Muscle layer of colon (tissue), 2 donors: ENCODE results near the gene BCL6.

Experiments used
- H3K27ac ChIP-seq: one replicate; pipeline ENCODE4 v1.7.0; 2013; ENCODE audit warnings: low read depth, mild to moderate bottlenecking, low read length, moderate library complexity
- H3K27me3 ChIP-seq, 2 donors: one replicate each; pipeline ENCODE4 v1.7.0; 2013; ENCODE audit warnings: low read length in 2 of 2, mild to moderate bottlenecking in 2 of 2; ENCODE audit not compliant: insufficient read depth in 2 of 2, control insufficient read depth in 1 of 2
- H3K36me3 ChIP-seq: one replicate; pipeline ENCODE4 v1.7.0; 2013; ENCODE audit warnings: mild to moderate bottlenecking, low read length; ENCODE audit not compliant: insufficient read depth
- H3K4me1 ChIP-seq: one replicate; pipeline ENCODE4 v1.7.0; 2013; ENCODE audit warnings: mild to moderate bottlenecking, low read length; ENCODE audit not compliant: insufficient read depth
- H3K4me3 ChIP-seq, 2 donors: one replicate each; pipeline ENCODE4 v1.7.0; 2013; ENCODE audit warnings: low read length in 2 of 2, low read depth in 1 of 2, mild to moderate bottlenecking in 1 of 2, moderate library complexity in 1 of 2
- H3K9ac ChIP-seq: one replicate; pipeline ENCODE4 v1.7.0; 2013; ENCODE audit warnings: low read length
- H3K9me3 ChIP-seq: one replicate; pipeline ENCODE4 v1.7.0; 2013; ENCODE audit warnings: mild to moderate bottlenecking, low read length
- donor health status: abdominal sarcoma.
- donor health status: Adenocarcinoma of cecum.

The BCL6 gene

GRCh38 chr3:187736418-187736871 is 8.8 kb downstream of the BCL6 start:
- H3K4me1 ChIP-seq: peaks cover 35% of the 10 kb centered on the region
- no peaks in the 10 kb centered on the region for H3K9me3 ChIP-seq
- H3K27me3 ChIP-seq: no peaks in the 10 kb centered on the region
- H3K9ac ChIP-seq: no peak overlapping the region
- peak overlapping the region; percentile 28 for H3K27ac ChIP-seq
- no peak overlapping the region for H3K4me3 ChIP-seq
- peaks cover 25% of the 10 kb centered on the region for H3K36me3 ChIP-seq

- Histone ChIP-seq H3K36me3 (peaks cover 31% of the 10 kb centered on the region), H3K4me3 (no peak overlapping the region), H3K27me3 (no peaks in the 10 kb centered on the region), H3K27ac (peak overlapping the region; percentile 28), H3K9me3 (no peaks in the 10 kb centered on the region), H3K4me1 (peaks cover 35% of the 10 kb centered on the region), H3K9ac (no peak overlapping the region)
Measured at GRCh38 chr3:187735837-187736236, 9.4 kb downstream of the BCL6 start.

- Histone ChIP-seq H3K4me1 (peaks cover 32% of the 10 kb centered on the region), H3K36me3 (peaks cover 36% of the 10 kb centered on the region), H3K27ac (peak overlapping the region; percentile 7), H3K9ac (no peak overlapping the region), H3K4me3 (no peak overlapping the region), H3K27me3 (no peaks in the 10 kb centered on the region), H3K9me3 (no peaks in the 10 kb centered on the region)
Measured at GRCh38 chr3:187735383-187735782, 9.9 kb downstream of the BCL6 start.

GRCh38 chr3:187734841-187735240 is 10.4 kb downstream of the BCL6 start:
- Histone ChIP-seq H3K27ac (no peak overlapping the region), H3K4me3 (no peak overlapping the region), H3K36me3 (peaks cover 41% of the 10 kb centered on the region), H3K27me3 (no peaks in the 10 kb centered on the region), H3K4me1 (peaks cover 28% of the 10 kb centered on the region), H3K9me3 (no peaks in the 10 kb centered on the region), H3K9ac (no peak overlapping the region)

- no peak overlapping the region for H3K4me3 ChIP-seq
- H3K27ac ChIP-seq: no peak overlapping the region
- no peaks in the 10 kb centered on the region for H3K27me3 ChIP-seq
- H3K9ac ChIP-seq: no peak overlapping the region
- H3K9me3 ChIP-seq: no peaks in the 10 kb centered on the region
- H3K4me1 ChIP-seq: peaks cover 28% of the 10 kb centered on the region
- H3K36me3 ChIP-seq: peaks cover 56% of the 10 kb centered on the region
Measured at GRCh38 chr3:187733371-187733770, 11.9 kb downstream of the BCL6 start.

- H3K9me3 ChIP-seq: no peaks in the 10 kb centered on the region
- no peak overlapping the region for H3K4me3 ChIP-seq
- H3K36me3 ChIP-seq: peaks cover 94% of the 10 kb centered on the region
- H3K27ac ChIP-seq: no peak overlapping the region
- peaks cover 3% of the 10 kb centered on the region for H3K4me1 ChIP-seq
- H3K27me3 ChIP-seq: no peaks in the 10 kb centered on the region
- H3K9ac ChIP-seq: no peak overlapping the region
Measured at GRCh38 chr3:187729598-187729997, 15.7 kb downstream of the BCL6 start.

- H3K9ac ChIP-seq: no peak overlapping the region
- H3K27ac ChIP-seq: no peak overlapping the region
- no peaks in the 10 kb centered on the region for H3K4me1 ChIP-seq
- no peaks in the 10 kb centered on the region for H3K9me3 ChIP-seq
- no peak overlapping the region for H3K4me3 ChIP-seq
- H3K36me3 ChIP-seq: peaks cover 99% of the 10 kb centered on the region
- no peaks in the 10 kb centered on the region for H3K27me3 ChIP-seq
Measured at GRCh38 chr3:187728940-187729583, 16.2 kb downstream of the BCL6 start.

GRCh38 chr3:187728248-187728647 is 17.0 kb downstream of the BCL6 start:
- Histone ChIP-seq H3K4me3 (no peak overlapping the region), H3K9ac (no peak overlapping the region), H3K9me3 (no peaks in the 10 kb centered on the region), H3K27ac (no peak overlapping the region), H3K4me1 (no peaks in the 10 kb centered on the region), H3K36me3 (peaks cover 100% of the 10 kb centered on the region), H3K27me3 (no peaks in the 10 kb centered on the region)

GRCh38 chr3:187726564-187726963 is 18.7 kb downstream of the BCL6 start:
- H3K27me3 ChIP-seq: no peaks in the 10 kb centered on the region
- no peaks in the 10 kb centered on the region for H3K4me1 ChIP-seq
- H3K36me3 ChIP-seq: peaks cover 94% of the 10 kb centered on the region
- no peaks in the 10 kb centered on the region for H3K9me3 ChIP-seq
- no peak overlapping the region for H3K27ac ChIP-seq
- H3K4me3 ChIP-seq: no peak overlapping the region
- no peak overlapping the region for H3K9ac ChIP-seq

- Histone ChIP-seq H3K36me3 (peaks cover 92% of the 10 kb centered on the region), H3K4me1 (peaks cover 6% of the 10 kb centered on the region), H3K4me3 (no peak overlapping the region), H3K27ac (no peak overlapping the region), H3K9ac (no peak overlapping the region), H3K27me3 (no peaks in the 10 kb centered on the region), H3K9me3 (no peaks in the 10 kb centered on the region)
Measured at GRCh38 chr3:187725653-187726370, 19.5 kb downstream of the BCL6 start.

GRCh38 chr3:187725224-187725623 is 20.0 kb downstream of the BCL6 start:
- Histone ChIP-seq H3K4me3 (no peak overlapping the region), H3K36me3 (peaks cover 86% of the 10 kb centered on the region)

GRCh38 chr3:187722206-187722612 is 23.1 kb downstream of the BCL6 start:
- no peaks in the 10 kb centered on the region for H3K9me3 ChIP-seq
- no peak overlapping the region for H3K27ac ChIP-seq
- H3K9ac ChIP-seq: no peak overlapping the region
- peaks cover 56% of the 10 kb centered on the region for H3K36me3 ChIP-seq
- H3K4me3 ChIP-seq: no peak overlapping the region
- H3K4me1 ChIP-seq: peaks cover 26% of the 10 kb centered on the region
- H3K27me3 ChIP-seq: no peaks in the 10 kb centered on the region

More at GRCh38 chr3:187725224-187725623, 20.0 kb downstream of the BCL6 start:
- Histone ChIP-seq H3K9ac (no peak overlapping the region), H3K9me3 (no peaks in the 10 kb centered on the region), H3K4me1 (peaks cover 10% of the 10 kb centered on the region), H3K27me3 (no peaks in the 10 kb centered on the region), H3K27ac (no peak overlapping the region)
